Rectal smooth muscle tissue (tissue), 1 donor: ENCODE data around the gene H3-3A.

Experiments
- H3K27ac ChIP-seq: one replicate; pipeline ENCODE4 v1.7.0; 2013; ENCODE audit warnings: low read depth, low read length, inconsistent platforms
- H3K27me3 ChIP-seq: one replicate; pipeline ENCODE4 v1.7.0; 2013; ENCODE audit warnings: low read length; ENCODE audit not compliant: control insufficient read depth, insufficient read depth
- H3K36me3 ChIP-seq: one replicate; pipeline ENCODE4 v1.7.0; 2013; ENCODE audit warnings: low read length; ENCODE audit not compliant: control insufficient read depth, insufficient read depth
- H3K4me1 ChIP-seq: one replicate; pipeline ENCODE4 v1.7.0; 2013; ENCODE audit warnings: low read length; ENCODE audit not compliant: control insufficient read depth, insufficient read depth
- H3K4me3 ChIP-seq: one replicate; pipeline ENCODE4 v1.7.0; 2013; ENCODE audit warnings: low read length
- H3K9ac ChIP-seq: one replicate; pipeline ENCODE4 v1.7.0; 2013; ENCODE audit warnings: low read length

The H3-3A gene

GRCh38 chr1:226034482-226034881 lies 28.0 kb upstream of the H3-3A start:
- H3K36me3 ChIP-seq, result no peaks in the 10 kb centered on the region
- H3K9ac ChIP-seq, result no peak overlapping the region
- no peak overlapping the region for H3K4me3 ChIP-seq
- no peak overlapping the region for H3K27ac ChIP-seq
- H3K4me1 ChIP-seq, result no peaks in the 10 kb centered on the region
- H3K27me3 ChIP-seq, result no peaks in the 10 kb centered on the region

- Histone ChIP-seq H3K27me3 (no peaks in the 10 kb centered on the region), H3K9ac (no peak overlapping the region), H3K27ac (no peak overlapping the region), H3K36me3 (no peaks in the 10 kb centered on the region), H3K4me3 (no peak overlapping the region), H3K4me1 (no peaks in the 10 kb centered on the region)
Observed at GRCh38 chr1:226035915-226036314, 26.6 kb upstream of the H3-3A start.

- H3K27ac ChIP-seq, result no peak overlapping the region
- H3K4me1 ChIP-seq, result no peaks in the 10 kb centered on the region
- no peaks in the 10 kb centered on the region for H3K36me3 ChIP-seq
- H3K27me3 ChIP-seq, result no peaks in the 10 kb centered on the region
- H3K4me3 ChIP-seq, result no peak overlapping the region
- H3K9ac ChIP-seq, result no peak overlapping the region
Observed at GRCh38 chr1:226038661-226039060, 23.9 kb upstream of the H3-3A start.

- no peaks in the 10 kb centered on the region for H3K27me3 ChIP-seq
- no peaks in the 10 kb centered on the region for H3K36me3 ChIP-seq
- H3K4me3 ChIP-seq, result no peak overlapping the region
- no peak overlapping the region for H3K9ac ChIP-seq
- no peak overlapping the region for H3K27ac ChIP-seq
- H3K4me1 ChIP-seq, result no peaks in the 10 kb centered on the region
Observed at GRCh38 chr1:226041419-226041818, 21.1 kb upstream of the H3-3A start.

- Histone ChIP-seq H3K4me1 (no peaks in the 10 kb centered on the region), H3K36me3 (no peaks in the 10 kb centered on the region), H3K4me3 (no peak overlapping the region), H3K27me3 (no peaks in the 10 kb centered on the region), H3K9ac (no peak overlapping the region), H3K27ac (no peak overlapping the region)
Observed at GRCh38 chr1:226044514-226045101, 17.9 kb upstream of the H3-3A start.

- H3K4me3 ChIP-seq, result no peak overlapping the region
- H3K9ac ChIP-seq, result no peak overlapping the region
- no peaks in the 10 kb centered on the region for H3K27me3 ChIP-seq
- H3K27ac ChIP-seq, result no peak overlapping the region
- H3K36me3 ChIP-seq, result no peaks in the 10 kb centered on the region
- H3K4me1 ChIP-seq, result no peaks in the 10 kb centered on the region
Observed at GRCh38 chr1:226046240-226046639, 16.3 kb upstream of the H3-3A start.

GRCh38 chr1:226047495-226047894 lies 15.0 kb upstream of the H3-3A start:
- H3K4me3 ChIP-seq, result no peak overlapping the region
- H3K9ac ChIP-seq, result no peak overlapping the region
- H3K27ac ChIP-seq, result no peak overlapping the region
- H3K4me1 ChIP-seq, result no peaks in the 10 kb centered on the region
- no peaks in the 10 kb centered on the region for H3K36me3 ChIP-seq
- no peaks in the 10 kb centered on the region for H3K27me3 ChIP-seq

GRCh38 chr1:226048886-226049285 lies 13.6 kb upstream of the H3-3A start:
- Histone ChIP-seq H3K4me1 (no peaks in the 10 kb centered on the region), H3K9ac (no peak overlapping the region), H3K27me3 (no peaks in the 10 kb centered on the region), H3K27ac (no peak overlapping the region), H3K36me3 (no peaks in the 10 kb centered on the region), H3K4me3 (no peak overlapping the region)

- H3K27ac ChIP-seq, result no peak overlapping the region
- H3K4me3 ChIP-seq, result no peak overlapping the region
- H3K4me1 ChIP-seq, result no peaks in the 10 kb centered on the region
- no peaks in the 10 kb centered on the region for H3K36me3 ChIP-seq
- no peaks in the 10 kb centered on the region for H3K27me3 ChIP-seq
- no peak overlapping the region for H3K9ac ChIP-seq
Observed at GRCh38 chr1:226050133-226050532, 12.4 kb upstream of the H3-3A start.

- Histone ChIP-seq H3K9ac (no peak overlapping the region), H3K36me3 (no peaks in the 10 kb centered on the region), H3K27ac (no peak overlapping the region), H3K4me1 (no peaks in the 10 kb centered on the region), H3K27me3 (no peaks in the 10 kb centered on the region), H3K4me3 (no peak overlapping the region)
Observed at GRCh38 chr1:226051365-226051764, 11.2 kb upstream of the H3-3A start.

GRCh38 chr1:226052061-226052460 lies 10.5 kb upstream of the H3-3A start:
- no peaks in the 10 kb centered on the region for H3K27me3 ChIP-seq
- H3K27ac ChIP-seq, result no peak overlapping the region
- H3K9ac ChIP-seq, result no peak overlapping the region
- H3K4me3 ChIP-seq, result no peak overlapping the region
- no peaks in the 10 kb centered on the region for H3K36me3 ChIP-seq
- H3K4me1 ChIP-seq, result no peaks in the 10 kb centered on the region

GRCh38 chr1:226054519-226055327 lies 7.8 kb upstream of the H3-3A start:
- Histone ChIP-seq H3K4me3 (no peak overlapping the region), H3K27ac (no peak overlapping the region), H3K27me3 (no peaks in the 10 kb centered on the region), H3K36me3 (peaks cover 3% of the 10 kb centered on the region), H3K4me1 (no peaks in the 10 kb centered on the region), H3K9ac (no peak overlapping the region)

- no peak overlapping the region for H3K27ac ChIP-seq
- H3K27me3 ChIP-seq, result no peaks in the 10 kb centered on the region
- H3K4me1 ChIP-seq, result peaks cover 8% of the 10 kb centered on the region
- no peak overlapping the region for H3K9ac ChIP-seq
- H3K4me3 ChIP-seq, result no peak overlapping the region
- peaks cover 3% of the 10 kb centered on the region for H3K36me3 ChIP-seq
Observed at GRCh38 chr1:226059709-226060108, 2.8 kb upstream of the H3-3A start.
